ENCODE results near the gene AREL1. TPM values are rescaled to one million over a fixed set of nuclear protein-coding genes. Genes with fewer than 3 reads are reported as not detected.

The AREL1 gene
- total and polyA plus RNA-seq, 2 of the 8 experiments (the other 6 are each of a cell fraction or from before 2014, with no cell fraction given), result 31.4 to 49.1 TPM

DNA sequence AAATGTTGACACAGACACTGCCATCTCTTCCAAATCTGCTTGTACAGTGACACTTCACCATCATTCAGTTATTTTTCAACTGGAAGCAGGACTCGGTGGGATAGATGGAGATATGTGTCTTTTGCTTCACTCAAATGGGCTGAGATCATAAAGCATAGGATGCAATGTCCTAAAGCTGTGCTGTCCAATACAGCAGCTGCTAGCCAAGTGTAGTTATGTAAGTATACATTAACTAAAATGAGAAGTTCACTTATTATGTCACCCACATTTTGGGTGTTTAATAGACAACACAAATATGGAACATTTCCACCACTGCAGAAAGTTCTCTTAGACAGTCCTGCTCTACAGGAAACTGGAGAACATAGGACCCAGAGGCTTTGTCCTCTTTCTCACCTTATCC is 43.6 kb downstream of the AREL1 start:
- Histone ChIP-seq H3K9me3 (ENCODE audit: insufficient read depth in 2 of 2, low read depth in 1 of 2, low read length in 1 of 2) (no peaks in the 10 kb centered on the region), H4K5ac (ENCODE audit: insufficient read length, low read depth, low read length) (no peak overlapping the region), H2BK15ac (ENCODE audit: low read length) (no peak overlapping the region), H4K8ac (ENCODE audit: extremely low read depth, insufficient read depth, low read length) (no peak overlapping the region), H3K9ac (replicated peaks in 1 of 4; ENCODE audit: extremely low read depth in 1 of 4, low read depth in 3 of 4, low read length in 3 of 4) (no peak overlapping the region), H3K79me1 (ENCODE audit: low read depth, low read length) (no peaks in the 10 kb centered on the region), H3K79me2 (ENCODE audit: control insufficient read depth in 1 of 2, insufficient read depth in 2 of 2, low read length in 2 of 2) (no peaks in the 10 kb centered on the region), H2BK5ac (ENCODE audit: low read depth, low read length) (no peak overlapping the region), H4K20me1 (replicated peaks in 1 of 2; ENCODE audit: control insufficient read depth in 1 of 2, insufficient read depth in 2 of 2, low read length in 2 of 2) (no peaks in the 10 kb centered on the region), H3K4me1 (replicated peaks in 1 of 4; ENCODE audit: control insufficient read depth in 3 of 4, insufficient read depth in 4 of 4, low read length in 3 of 4) (no peaks in the 10 kb centered on the region), H4K91ac (replicated peaks; ENCODE audit: insufficient read length, low read length) (no peak overlapping the region), H3K27ac (ENCODE audit: low read depth, low read length) (no peak overlapping the region), H3K56ac (replicated peaks; ENCODE audit: insufficient read length, low read depth, low read length) (no peak overlapping the region), H3K4me2 (ENCODE audit: insufficient read depth in 1 of 2, low read depth in 2 of 2, low read length in 2 of 2) (no peak overlapping the region), H2BK120ac (replicated peaks; ENCODE audit: low read depth, low read length) (no peak overlapping the region), H3K23ac (ENCODE audit: insufficient read length) (no peak overlapping the region), H3K27me3 (replicated peaks in 1 of 4; ENCODE audit: control insufficient read depth in 3 of 4, extremely low read depth in 1 of 4, insufficient read depth in 3 of 4, low read length in 3 of 4) (no peaks in the 10 kb centered on the region), H2AK5ac (ENCODE audit: low read depth, low read length) (no peak overlapping the region), H3K14ac (ENCODE audit: insufficient read length) (no peak overlapping the region), H2AFZ (ENCODE audit: low read length) (no peak overlapping the region), H2BK20ac (ENCODE audit: low read length) (no peak overlapping the region), H3K36me3 (ENCODE audit: control insufficient read depth in 2 of 4, insufficient read depth in 4 of 4, low read length in 3 of 4) (peaks cover 16 to 63% (median 38%) of the 10 kb centered on the region in 4 experiments), H3K4me3 (ENCODE audit: extremely low read depth in 1 of 4, insufficient read depth in 2 of 4, low read depth in 3 of 4, low read length in 4 of 4) (no peak overlapping the region), H3K18ac (ENCODE audit: extremely low read depth, low read length) (no peak overlapping the region), H3K23me2 (ENCODE audit: low read depth, low read length) (no peaks in the 10 kb centered on the region), H3K4ac (replicated peaks; ENCODE audit: insufficient read length, low read depth, low read length) (no peak overlapping the region), H2BK12ac (ENCODE audit: low read depth, low read length) (no peak overlapping the region)
- no peak for TF ChIP-seq SP1 (IDR thresholded peaks at IDR 0.05; ENCODE audit: low read depth, low read length)
- TF ChIP-seq GTF2F1 (IDR thresholded peaks at IDR 0.05; ENCODE audit: borderline replicate concordance, low read depth, low read length), result no peak
- TF ChIP-seq KDM4A (IDR thresholded peaks at IDR 0.05; ENCODE audit: low read depth, low read length, severe bottlenecking), result no peak
- TF ChIP-seq ZNF274 (IDR thresholded peaks at IDR 0.05; ENCODE audit: borderline replicate concordance, extremely low read depth, low read length), result no peak
- no peak for TF ChIP-seq SRF (IDR thresholded peaks at IDR 0.05; ENCODE audit: low read depth, low read length)
- no peak for TF ChIP-seq TBP (IDR thresholded peaks at IDR 0.05; ENCODE audit: low read depth, low read length)
- no peak for TF ChIP-seq TAF1 (IDR thresholded peaks at IDR 0.05; ENCODE audit: low read depth, low read length)
- TF ChIP-seq POLR2AphosphoS5 (IDR thresholded peaks at IDR 0.05; ENCODE audit: low read depth, low read length), result no peak
- no peak for TF ChIP-seq RXRA (IDR thresholded peaks at IDR 0.05; ENCODE audit: insufficient read depth, low read depth, low read length)
- CTCF ChIA-PET (ENCODE audit: partially characterized antibody), result interaction anchor here (0.6 to 0.9 kb wide), 3 partner anchors 66 to 459 kb away, joined by 3 read pairs; no protein-coding TSS in a partner anchor
- no peak for FAIRE-seq
- POLR2A ChIA-PET (ENCODE audit: partially characterized antibody), result interaction anchor here (1.1 kb wide), 1 partner anchor 55 kb away, joined by 3 read pairs; no protein-coding TSS in a partner anchor
- DNase-seq (ENCODE audit: low read depth in 1 of 2, low spot score in 2 of 2), result no peak
- WGBS, 2 experiments (ENCODE audit: extremely low coverage in 1 of 2, insufficient coverage in 1 of 2, insufficient read length in 1 of 2, insufficient replicate concordance in 2 of 2, low coverage in 1 of 2, low lambda C conversion rate in 2 of 2, missing lambda C conversion rate in 1 of 2), result 100% methylated on average over 1 of the region's 1 CpG; no CpG with 5 or more reads in 1 of the 2 experiments
